Measurements from ENCODE around the gene GGTA1.

Gene GGTA1

GRCh38 chr9:121538221-121538620 lies 38.6 kb upstream of the GGTA1 start:
- no peak overlapping the region for H3K9ac ChIP-seq (ENCODE audit: low read depth, low read length, poor library complexity, severe bottlenecking)
- TF ChIP-seq CTCF (conservative IDR thresholded peaks at IDR 0.05; ENCODE audit: low read length), result peak; percentile 36
- TF ChIP-seq EZH2phosphoT487 (IDR thresholded peaks at IDR 0.05; ENCODE audit: borderline replicate concordance), result no peak

DNA sequence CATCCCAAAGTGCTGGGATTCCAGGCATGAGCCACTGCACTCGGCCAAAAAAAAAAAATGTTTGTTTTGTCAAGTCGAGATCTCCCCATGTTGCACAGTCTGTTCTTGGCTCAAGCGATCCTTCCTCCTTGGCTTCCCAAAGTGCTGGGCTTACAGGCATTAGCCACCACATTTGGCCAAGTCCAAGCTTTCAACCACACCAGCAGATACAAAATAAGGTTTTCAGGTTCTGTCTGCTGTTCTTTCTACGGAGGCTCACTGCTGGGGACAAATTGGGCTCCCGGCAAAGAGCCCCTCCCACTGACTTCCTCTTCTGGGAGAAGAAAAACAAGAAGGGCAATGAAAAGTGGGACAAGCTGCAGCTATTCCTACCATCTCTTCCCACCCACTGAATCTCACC lies 37.6 kb upstream of the GGTA1 start:
- H3K9ac ChIP-seq (ENCODE audit: low read depth, low read length, poor library complexity, severe bottlenecking), result no peak overlapping the region
- no peaks in the 10 kb centered on the region for H3K9me2 ChIP-seq (replicated peaks; ENCODE audit: low read depth, low read length)
- H3K36me3 ChIP-seq (ENCODE audit: insufficient read depth, low read length), result no peaks in the 10 kb centered on the region
- H2AFZ ChIP-seq (ENCODE audit: low read length), result no peak overlapping the region
- H4K20me1 ChIP-seq (ENCODE audit: insufficient read depth, low read length, poor library complexity, severe bottlenecking), result no peaks in the 10 kb centered on the region
- no peaks in the 10 kb centered on the region for H3K79me2 ChIP-seq (ENCODE audit: insufficient read depth, low read length)
- H3K4me1 ChIP-seq (ENCODE audit: insufficient read depth, low read length, poor library complexity, severe bottlenecking), result no peaks in the 10 kb centered on the region
- TF ChIP-seq EZH2phosphoT487 (IDR thresholded peaks at IDR 0.05; ENCODE audit: borderline replicate concordance), result no peak
- no peak for TF ChIP-seq CTCF (conservative IDR thresholded peaks at IDR 0.05; ENCODE audit: low read length)
- H3K27me3 ChIP-seq (ENCODE audit: insufficient read depth, low read length, poor library complexity, severe bottlenecking), result no peaks in the 10 kb centered on the region
- H3K4me3 ChIP-seq (ENCODE audit: low read length, poor library complexity, severe bottlenecking), result no peak overlapping the region
- H3K4me2 ChIP-seq (ENCODE audit: low read depth, low read length, poor library complexity, severe bottlenecking), result no peak overlapping the region
- H3F3A ChIP-seq (ENCODE audit: low read depth), result no peaks in the 10 kb centered on the region
- no peaks in the 10 kb centered on the region for H3K9me3 ChIP-seq (ENCODE audit: insufficient read depth, low read depth, low read length)

More at GRCh38 chr9:121538221-121538620, 38.6 kb upstream of the GGTA1 start:
- no peaks in the 10 kb centered on the region for H3K27me3 ChIP-seq (ENCODE audit: insufficient read depth, low read length, poor library complexity, severe bottlenecking)
- no peaks in the 10 kb centered on the region for H3K9me2 ChIP-seq (replicated peaks; ENCODE audit: low read depth, low read length)
- H4K20me1 ChIP-seq (ENCODE audit: insufficient read depth, low read length, poor library complexity, severe bottlenecking), result no peaks in the 10 kb centered on the region
- H3K9me3 ChIP-seq (ENCODE audit: insufficient read depth, low read depth, low read length), result no peaks in the 10 kb centered on the region
- H2AFZ ChIP-seq (ENCODE audit: low read length), result no peak overlapping the region
- no peaks in the 10 kb centered on the region for H3K79me2 ChIP-seq (ENCODE audit: insufficient read depth, low read length)
- H3K4me3 ChIP-seq (ENCODE audit: low read length, poor library complexity, severe bottlenecking), result no peak overlapping the region
- H3K4me1 ChIP-seq (ENCODE audit: insufficient read depth, low read length, poor library complexity, severe bottlenecking), result no peaks in the 10 kb centered on the region
- H3K4me2 ChIP-seq (ENCODE audit: low read depth, low read length, poor library complexity, severe bottlenecking), result no peak overlapping the region
- no peaks in the 10 kb centered on the region for H3K36me3 ChIP-seq (ENCODE audit: insufficient read depth, low read length)
- no peaks in the 10 kb centered on the region for H3F3A ChIP-seq (ENCODE audit: low read depth)

DNA sequence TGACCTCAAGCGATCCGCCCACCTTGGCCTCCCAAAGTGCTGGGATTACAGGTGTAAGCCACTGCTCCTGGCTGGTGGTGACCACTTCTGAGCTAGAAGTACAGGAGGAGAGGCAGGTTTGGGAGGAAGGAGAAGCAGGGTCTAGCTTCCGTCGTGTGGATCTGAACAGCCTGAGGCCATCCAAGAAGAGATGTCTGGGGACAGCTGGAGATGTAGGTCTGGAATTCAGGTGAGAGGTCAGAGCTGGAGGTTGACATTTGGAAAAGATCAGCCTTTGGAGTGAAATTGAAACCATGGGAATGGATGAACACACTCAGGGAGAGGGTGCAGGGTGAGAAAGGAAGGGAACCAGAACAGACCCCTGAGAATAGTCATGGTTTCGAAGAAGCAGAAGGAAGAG lies 33.2 kb upstream of the GGTA1 start:
- Histone ChIP-seq H2AFZ (ENCODE audit: low read length) (no peak overlapping the region), H3K9ac (ENCODE audit: low read depth, low read length, poor library complexity, severe bottlenecking) (no peak overlapping the region), H3K36me3 (ENCODE audit: insufficient read depth, low read length) (no peaks in the 10 kb centered on the region), H3K4me1 (ENCODE audit: insufficient read depth, low read length, poor library complexity, severe bottlenecking) (no peaks in the 10 kb centered on the region), H3K4me2 (ENCODE audit: low read depth, low read length, poor library complexity, severe bottlenecking) (no peak overlapping the region), H4K20me1 (ENCODE audit: insufficient read depth, low read length, poor library complexity, severe bottlenecking) (no peaks in the 10 kb centered on the region), H3K9me3 (ENCODE audit: insufficient read depth, low read depth, low read length) (no peaks in the 10 kb centered on the region), H3F3A (ENCODE audit: low read depth) (no peaks in the 10 kb centered on the region), H3K9me2 (replicated peaks; ENCODE audit: low read depth, low read length) (no peaks in the 10 kb centered on the region), H3K4me3 (ENCODE audit: low read length, poor library complexity, severe bottlenecking) (no peak overlapping the region), H3K79me2 (ENCODE audit: insufficient read depth, low read length) (no peaks in the 10 kb centered on the region), H3K27me3 (ENCODE audit: insufficient read depth, low read length, poor library complexity, severe bottlenecking) (no peaks in the 10 kb centered on the region)
- TF ChIP-seq CTCF (conservative IDR thresholded peaks at IDR 0.05; ENCODE audit: low read length) (no peak), EZH2phosphoT487 (IDR thresholded peaks at IDR 0.05; ENCODE audit: borderline replicate concordance) (no peak)

Measured in Loucy (cell line).